WTC11 (cell line): ENCODE data around the gene SPOCK1. TPM values are rescaled to one million over a fixed set of nuclear protein-coding genes. Genes with fewer than 3 reads are reported as not detected.

ENCODE experiments used
- ATAC-seq: fragments of 200-7000 bp; cut with Tn5 transposase; 2 replicates; pipeline ENCODE4 v1.10.0; 2021; ENCODE audit warnings: mild to moderate bottlenecking, moderate library complexity
- CTCF ChIA-PET: fragments of 300-600 bp; sonication (Branson Sonifier 250); formaldehyde crosslinking; loops from one replicate; lab custom pipeline; 2021; ENCODE audit warnings: antibody characterized with exemption; lab: Charles Lee
- POLR2A ChIA-PET: fragments of 350-600 bp; sonication (Branson Sonifier 250); formaldehyde crosslinking; loops from one replicate; lab custom pipeline; 2021; ENCODE audit warnings: antibody characterized with exemption; lab: Charles Lee
- DNase-seq: peaks from one replicate; pipeline ENCODE4 v3.0.0; 2021; ENCODE audit warnings: low spot score
- H3K27ac Mint-ChIP-seq: 2 replicates; pipeline ENCODE4 v1.8.0; 2021; ENCODE audit warnings: mixed read lengths
- H3K27me3 Mint-ChIP-seq: 2 replicates; pipeline ENCODE4 v1.8.0; 2021; ENCODE audit warnings: low read depth, mild to moderate bottlenecking, moderate library complexity, mixed read lengths
- H3K36me3 Mint-ChIP-seq: 2 replicates; pipeline ENCODE4 v1.8.0; 2021; ENCODE audit warnings: mixed read lengths
- H3K4me1 Mint-ChIP-seq: 2 replicates; pipeline ENCODE4 v1.8.0; 2022; ENCODE audit warnings: mixed read lengths
- H3K4me3 Mint-ChIP-seq: 2 replicates; pipeline ENCODE4 v1.8.0; 2021; ENCODE audit warnings: mild to moderate bottlenecking, moderate library complexity, mixed read lengths
- H3K9me3 Mint-ChIP-seq: 2 replicates; pipeline ENCODE4 v1.8.0; 2021; ENCODE audit warnings: mixed read lengths
- CREM ChIP-seq: sonication (generic); formaldehyde crosslinking; IDR thresholded peaks from 2 replicates; pipeline ENCODE4 v1.8.1; 2022; ENCODE audit warnings: mild to moderate bottlenecking, missing genetic modification reagents, moderate library complexity
- IRF2 ChIP-seq: sonication (generic); formaldehyde crosslinking; IDR thresholded peaks from 2 replicates; pipeline ENCODE4 v1.8.0; 2022; ENCODE audit warnings: low read depth, missing genetic modification reagents, borderline replicate concordance
- MXD4 ChIP-seq: fragments of 250-450 bp; sonication (Bioruptor Pico); IDR thresholded peaks from 2 replicates; pipeline ENCODE4 v1.8.0; 2021; ENCODE audit warnings: mild to moderate bottlenecking, moderate library complexity, borderline replicate concordance
- OVOL2 ChIP-seq: fragments of 250-450 bp; sonication (Bioruptor Pico); IDR thresholded peaks from 2 replicates; pipeline ENCODE4 v1.9.0; 2021; ENCODE audit warnings: mild to moderate bottlenecking, borderline replicate concordance
- RELA ChIP-seq: sonication (generic); formaldehyde crosslinking; IDR thresholded peaks from 2 replicates; pipeline ENCODE4 v1.8.1; 2022; ENCODE audit warnings: missing genetic modification reagents, mild to moderate bottlenecking, borderline replicate concordance
- SP1 ChIP-seq: sonication (generic); formaldehyde crosslinking; conservative IDR thresholded peaks from 2 replicates; pipeline ENCODE4 v1.8.1; 2022; ENCODE audit warnings: missing genetic modification reagents
- ZNF317 ChIP-seq: sonication (generic); formaldehyde crosslinking; IDR thresholded peaks from 2 replicates; pipeline ENCODE4 v1.8.1; 2023; ENCODE audit warnings: low read depth, mild to moderate bottlenecking, moderate library complexity, missing genetic modification reagents, borderline replicate concordance
- ZNF423 ChIP-seq: fragments of 250-450 bp; sonication (Bioruptor Pico); IDR thresholded peaks from 2 replicates; pipeline ENCODE4 v2.1.2; 2022; ENCODE audit warnings: mild to moderate bottlenecking, moderate library complexity
- total RNA-seq: library from RNA; stranded (reverse); gene quantifications from 3 replicates; pipeline ENCODE4 v1.2.3, GENCODE V29; 2021
- TF ChIP-seq, protein P1 (sequence below): sonication (generic); formaldehyde crosslinking; IDR thresholded peaks from 2 replicates; pipeline ENCODE4 v1.8.1; 2022; ENCODE audit warnings: mild to moderate bottlenecking, missing genetic modification reagents, moderate library complexity, borderline replicate concordance
- TF ChIP-seq, protein P2 (sequence below): sonication (generic); formaldehyde crosslinking; conservative IDR thresholded peaks from 2 replicates; pipeline ENCODE4 v1.8.1; 2022; ENCODE audit warnings: mild to moderate bottlenecking, missing genetic modification reagents
- TF ChIP-seq, protein P3 (sequence below): fragments of 250-450 bp; sonication (Bioruptor Pico); IDR thresholded peaks from 2 replicates; pipeline ENCODE4 v1.9.0; 2021; ENCODE audit warnings: mild to moderate bottlenecking
- TF ChIP-seq, protein P4 (sequence below): fragments of 250-450 bp; sonication (Bioruptor Pico); IDR thresholded peaks from 2 replicates; pipeline ENCODE4 v2.1.2; 2022; ENCODE audit warnings: mild to moderate bottlenecking, moderate library complexity
- TF ChIP-seq, protein P5 (sequence below): sonication (generic); formaldehyde crosslinking; IDR thresholded peaks from 2 replicates; pipeline ENCODE4 v1.8.1; 2023; ENCODE audit warnings: mild to moderate bottlenecking, missing genetic modification reagents
- TF ChIP-seq, protein P6 (sequence below): sonication (generic); formaldehyde crosslinking; IDR thresholded peaks from 2 replicates; pipeline ENCODE4 v1.8.1; 2022; ENCODE audit warnings: low read depth, mild to moderate bottlenecking, moderate library complexity, missing genetic modification reagents, borderline replicate concordance
- TF ChIP-seq, protein P7 (sequence below): sonication (generic); formaldehyde crosslinking; IDR thresholded peaks from 2 replicates; pipeline ENCODE4 v1.8.1; 2023; ENCODE audit warnings: mild to moderate bottlenecking, missing genetic modification reagents, borderline replicate concordance
- TF ChIP-seq, protein P8 (sequence below): fragments of 250-450 bp; sonication (Bioruptor Pico); IDR thresholded peaks from 2 replicates; pipeline ENCODE4 v1.9.0; 2021; ENCODE audit warnings: mild to moderate bottlenecking, borderline replicate concordance

SPOCK1 gene
- total RNA-seq, 1 experiment from 2014 or later: 15.2 TPM

DNA sequence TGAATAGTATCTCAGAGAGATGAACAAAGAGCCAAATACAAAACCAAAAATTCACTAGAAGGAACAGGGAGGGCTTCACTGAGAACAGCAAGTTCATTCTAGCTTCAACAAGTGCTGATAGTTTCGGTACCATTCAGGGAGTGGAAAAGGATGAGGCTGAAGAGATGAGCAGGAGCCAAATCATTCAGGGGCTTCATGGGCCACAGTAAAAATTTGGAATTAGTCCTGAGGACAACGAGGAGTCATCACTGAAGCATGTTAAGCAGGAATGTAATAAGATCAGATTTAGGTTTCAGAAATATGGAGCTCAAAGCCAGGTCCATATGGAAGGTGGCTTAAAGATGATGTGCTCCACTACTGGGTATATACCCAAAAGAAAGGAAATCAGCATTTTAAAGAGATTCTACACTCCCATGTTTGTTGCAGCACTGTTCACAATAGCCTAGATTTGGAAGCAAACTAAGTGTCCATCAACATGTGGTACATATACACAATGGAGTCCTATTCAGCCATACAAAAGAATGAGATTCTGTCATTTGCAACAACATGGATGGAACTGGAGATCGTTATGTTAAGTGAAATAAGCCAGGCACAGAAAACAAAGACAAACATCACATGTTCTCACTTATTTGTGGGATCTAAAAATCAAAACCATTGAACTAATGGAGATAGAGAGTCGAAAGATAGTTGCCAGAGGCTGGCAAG is 36.2 kb downstream of the SPOCK1 start:
- DNase-seq (no peak), ATAC-seq (no peak)
- Mint-ChIP-seq H3K4me1 (peaks cover 8% of the 10 kb centered on the region), H3K9me3 (no peaks in the 10 kb centered on the region), H3K36me3 (no peaks in the 10 kb centered on the region), H3K27me3 (peaks cover 4% of the 10 kb centered on the region), H3K4me3 (no peak overlapping the region), H3K27ac (no peak overlapping the region)
- ChIA-PET POLR2A (no interaction called here), CTCF (interaction anchor here (1.0 to 1.3 kb wide), 3 partner anchors 15 to 143 kb away, joined by 3 to 8 read pairs (median 6); no protein-coding TSS in a partner anchor)
- TF ChIP-seq MXD4 (no peak), OVOL2 (no peak), ZNF317 (CRISPR knock-in tag) (no peak), SP1 (CRISPR knock-in tag) (no peak), RELA (CRISPR knock-in tag) (no peak), ZNF423 (CRISPR knock-in tag) (no peak), CREM (CRISPR knock-in tag) (no peak), IRF2 (CRISPR knock-in tag) (no peak)
- TF ChIP-seq, protein P1, sequence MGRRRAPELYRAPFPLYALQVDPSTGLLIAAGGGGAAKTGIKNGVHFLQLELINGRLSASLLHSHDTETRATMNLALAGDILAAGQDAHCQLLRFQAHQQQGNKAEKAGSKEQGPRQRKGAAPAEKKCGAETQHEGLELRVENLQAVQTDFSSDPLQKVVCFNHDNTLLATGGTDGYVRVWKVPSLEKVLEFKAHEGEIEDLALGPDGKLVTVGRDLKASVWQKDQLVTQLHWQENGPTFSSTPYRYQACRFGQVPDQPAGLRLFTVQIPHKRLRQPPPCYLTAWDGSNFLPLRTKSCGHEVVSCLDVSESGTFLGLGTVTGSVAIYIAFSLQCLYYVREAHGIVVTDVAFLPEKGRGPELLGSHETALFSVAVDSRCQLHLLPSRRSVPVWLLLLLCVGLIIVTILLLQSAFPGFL (CRISPR knock-in tag): no peak
- TF ChIP-seq, protein P2, sequence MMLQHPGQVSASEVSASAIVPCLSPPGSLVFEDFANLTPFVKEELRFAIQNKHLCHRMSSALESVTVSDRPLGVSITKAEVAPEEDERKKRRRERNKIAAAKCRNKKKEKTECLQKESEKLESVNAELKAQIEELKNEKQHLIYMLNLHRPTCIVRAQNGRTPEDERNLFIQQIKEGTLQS: no peak
- TF ChIP-seq, protein P3, sequence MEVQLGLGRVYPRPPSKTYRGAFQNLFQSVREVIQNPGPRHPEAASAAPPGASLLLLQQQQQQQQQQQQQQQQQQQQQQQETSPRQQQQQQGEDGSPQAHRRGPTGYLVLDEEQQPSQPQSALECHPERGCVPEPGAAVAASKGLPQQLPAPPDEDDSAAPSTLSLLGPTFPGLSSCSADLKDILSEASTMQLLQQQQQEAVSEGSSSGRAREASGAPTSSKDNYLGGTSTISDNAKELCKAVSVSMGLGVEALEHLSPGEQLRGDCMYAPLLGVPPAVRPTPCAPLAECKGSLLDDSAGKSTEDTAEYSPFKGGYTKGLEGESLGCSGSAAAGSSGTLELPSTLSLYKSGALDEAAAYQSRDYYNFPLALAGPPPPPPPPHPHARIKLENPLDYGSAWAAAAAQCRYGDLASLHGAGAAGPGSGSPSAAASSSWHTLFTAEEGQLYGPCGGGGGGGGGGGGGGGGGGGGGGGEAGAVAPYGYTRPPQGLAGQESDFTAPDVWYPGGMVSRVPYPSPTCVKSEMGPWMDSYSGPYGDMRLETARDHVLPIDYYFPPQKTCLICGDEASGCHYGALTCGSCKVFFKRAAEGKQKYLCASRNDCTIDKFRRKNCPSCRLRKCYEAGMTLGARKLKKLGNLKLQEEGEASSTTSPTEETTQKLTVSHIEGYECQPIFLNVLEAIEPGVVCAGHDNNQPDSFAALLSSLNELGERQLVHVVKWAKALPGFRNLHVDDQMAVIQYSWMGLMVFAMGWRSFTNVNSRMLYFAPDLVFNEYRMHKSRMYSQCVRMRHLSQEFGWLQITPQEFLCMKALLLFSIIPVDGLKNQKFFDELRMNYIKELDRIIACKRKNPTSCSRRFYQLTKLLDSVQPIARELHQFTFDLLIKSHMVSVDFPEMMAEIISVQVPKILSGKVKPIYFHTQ (CRISPR knock-in tag): no peak
- TF ChIP-seq, protein P4, sequence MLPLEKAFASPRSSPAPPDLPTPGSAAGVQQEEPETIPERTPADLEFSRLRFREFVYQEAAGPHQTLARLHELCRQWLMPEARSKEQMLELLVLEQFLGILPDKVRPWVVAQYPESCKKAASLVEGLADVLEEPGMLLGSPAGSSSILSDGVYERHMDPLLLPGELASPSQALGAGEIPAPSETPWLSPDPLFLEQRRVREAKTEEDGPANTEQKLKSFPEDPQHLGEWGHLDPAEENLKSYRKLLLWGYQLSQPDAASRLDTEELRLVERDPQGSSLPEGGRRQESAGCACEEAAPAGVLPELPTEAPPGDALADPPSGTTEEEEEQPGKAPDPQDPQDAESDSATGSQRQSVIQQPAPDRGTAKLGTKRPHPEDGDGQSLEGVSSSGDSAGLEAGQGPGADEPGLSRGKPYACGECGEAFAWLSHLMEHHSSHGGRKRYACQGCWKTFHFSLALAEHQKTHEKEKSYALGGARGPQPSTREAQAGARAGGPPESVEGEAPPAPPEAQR (CRISPR knock-in tag): no peak
- TF ChIP-seq, protein P5, sequence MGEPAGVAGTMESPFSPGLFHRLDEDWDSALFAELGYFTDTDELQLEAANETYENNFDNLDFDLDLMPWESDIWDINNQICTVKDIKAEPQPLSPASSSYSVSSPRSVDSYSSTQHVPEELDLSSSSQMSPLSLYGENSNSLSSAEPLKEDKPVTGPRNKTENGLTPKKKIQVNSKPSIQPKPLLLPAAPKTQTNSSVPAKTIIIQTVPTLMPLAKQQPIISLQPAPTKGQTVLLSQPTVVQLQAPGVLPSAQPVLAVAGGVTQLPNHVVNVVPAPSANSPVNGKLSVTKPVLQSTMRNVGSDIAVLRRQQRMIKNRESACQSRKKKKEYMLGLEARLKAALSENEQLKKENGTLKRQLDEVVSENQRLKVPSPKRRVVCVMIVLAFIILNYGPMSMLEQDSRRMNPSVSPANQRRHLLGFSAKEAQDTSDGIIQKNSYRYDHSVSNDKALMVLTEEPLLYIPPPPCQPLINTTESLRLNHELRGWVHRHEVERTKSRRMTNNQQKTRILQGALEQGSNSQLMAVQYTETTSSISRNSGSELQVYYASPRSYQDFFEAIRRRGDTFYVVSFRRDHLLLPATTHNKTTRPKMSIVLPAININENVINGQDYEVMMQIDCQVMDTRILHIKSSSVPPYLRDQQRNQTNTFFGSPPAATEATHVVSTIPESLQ (CRISPR knock-in tag): no peak
- TF ChIP-seq, protein P6, sequence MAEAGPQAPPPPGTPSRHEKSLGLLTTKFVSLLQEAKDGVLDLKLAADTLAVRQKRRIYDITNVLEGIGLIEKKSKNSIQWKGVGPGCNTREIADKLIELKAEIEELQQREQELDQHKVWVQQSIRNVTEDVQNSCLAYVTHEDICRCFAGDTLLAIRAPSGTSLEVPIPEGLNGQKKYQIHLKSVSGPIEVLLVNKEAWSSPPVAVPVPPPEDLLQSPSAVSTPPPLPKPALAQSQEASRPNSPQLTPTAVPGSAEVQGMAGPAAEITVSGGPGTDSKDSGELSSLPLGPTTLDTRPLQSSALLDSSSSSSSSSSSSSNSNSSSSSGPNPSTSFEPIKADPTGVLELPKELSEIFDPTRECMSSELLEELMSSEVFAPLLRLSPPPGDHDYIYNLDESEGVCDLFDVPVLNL: no peak
- TF ChIP-seq, protein P7, sequence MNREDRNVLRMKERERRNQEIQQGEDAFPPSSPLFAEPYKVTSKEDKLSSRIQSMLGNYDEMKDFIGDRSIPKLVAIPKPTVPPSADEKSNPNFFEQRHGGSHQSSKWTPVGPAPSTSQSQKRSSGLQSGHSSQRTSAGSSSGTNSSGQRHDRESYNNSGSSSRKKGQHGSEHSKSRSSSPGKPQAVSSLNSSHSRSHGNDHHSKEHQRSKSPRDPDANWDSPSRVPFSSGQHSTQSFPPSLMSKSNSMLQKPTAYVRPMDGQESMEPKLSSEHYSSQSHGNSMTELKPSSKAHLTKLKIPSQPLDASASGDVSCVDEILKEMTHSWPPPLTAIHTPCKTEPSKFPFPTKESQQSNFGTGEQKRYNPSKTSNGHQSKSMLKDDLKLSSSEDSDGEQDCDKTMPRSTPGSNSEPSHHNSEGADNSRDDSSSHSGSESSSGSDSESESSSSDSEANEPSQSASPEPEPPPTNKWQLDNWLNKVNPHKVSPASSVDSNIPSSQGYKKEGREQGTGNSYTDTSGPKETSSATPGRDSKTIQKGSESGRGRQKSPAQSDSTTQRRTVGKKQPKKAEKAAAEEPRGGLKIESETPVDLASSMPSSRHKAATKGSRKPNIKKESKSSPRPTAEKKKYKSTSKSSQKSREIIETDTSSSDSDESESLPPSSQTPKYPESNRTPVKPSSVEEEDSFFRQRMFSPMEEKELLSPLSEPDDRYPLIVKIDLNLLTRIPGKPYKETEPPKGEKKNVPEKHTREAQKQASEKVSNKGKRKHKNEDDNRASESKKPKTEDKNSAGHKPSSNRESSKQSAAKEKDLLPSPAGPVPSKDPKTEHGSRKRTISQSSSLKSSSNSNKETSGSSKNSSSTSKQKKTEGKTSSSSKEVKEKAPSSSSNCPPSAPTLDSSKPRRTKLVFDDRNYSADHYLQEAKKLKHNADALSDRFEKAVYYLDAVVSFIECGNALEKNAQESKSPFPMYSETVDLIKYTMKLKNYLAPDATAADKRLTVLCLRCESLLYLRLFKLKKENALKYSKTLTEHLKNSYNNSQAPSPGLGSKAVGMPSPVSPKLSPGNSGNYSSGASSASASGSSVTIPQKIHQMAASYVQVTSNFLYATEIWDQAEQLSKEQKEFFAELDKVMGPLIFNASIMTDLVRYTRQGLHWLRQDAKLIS (CRISPR knock-in tag): no peak
- TF ChIP-seq, protein P8, sequence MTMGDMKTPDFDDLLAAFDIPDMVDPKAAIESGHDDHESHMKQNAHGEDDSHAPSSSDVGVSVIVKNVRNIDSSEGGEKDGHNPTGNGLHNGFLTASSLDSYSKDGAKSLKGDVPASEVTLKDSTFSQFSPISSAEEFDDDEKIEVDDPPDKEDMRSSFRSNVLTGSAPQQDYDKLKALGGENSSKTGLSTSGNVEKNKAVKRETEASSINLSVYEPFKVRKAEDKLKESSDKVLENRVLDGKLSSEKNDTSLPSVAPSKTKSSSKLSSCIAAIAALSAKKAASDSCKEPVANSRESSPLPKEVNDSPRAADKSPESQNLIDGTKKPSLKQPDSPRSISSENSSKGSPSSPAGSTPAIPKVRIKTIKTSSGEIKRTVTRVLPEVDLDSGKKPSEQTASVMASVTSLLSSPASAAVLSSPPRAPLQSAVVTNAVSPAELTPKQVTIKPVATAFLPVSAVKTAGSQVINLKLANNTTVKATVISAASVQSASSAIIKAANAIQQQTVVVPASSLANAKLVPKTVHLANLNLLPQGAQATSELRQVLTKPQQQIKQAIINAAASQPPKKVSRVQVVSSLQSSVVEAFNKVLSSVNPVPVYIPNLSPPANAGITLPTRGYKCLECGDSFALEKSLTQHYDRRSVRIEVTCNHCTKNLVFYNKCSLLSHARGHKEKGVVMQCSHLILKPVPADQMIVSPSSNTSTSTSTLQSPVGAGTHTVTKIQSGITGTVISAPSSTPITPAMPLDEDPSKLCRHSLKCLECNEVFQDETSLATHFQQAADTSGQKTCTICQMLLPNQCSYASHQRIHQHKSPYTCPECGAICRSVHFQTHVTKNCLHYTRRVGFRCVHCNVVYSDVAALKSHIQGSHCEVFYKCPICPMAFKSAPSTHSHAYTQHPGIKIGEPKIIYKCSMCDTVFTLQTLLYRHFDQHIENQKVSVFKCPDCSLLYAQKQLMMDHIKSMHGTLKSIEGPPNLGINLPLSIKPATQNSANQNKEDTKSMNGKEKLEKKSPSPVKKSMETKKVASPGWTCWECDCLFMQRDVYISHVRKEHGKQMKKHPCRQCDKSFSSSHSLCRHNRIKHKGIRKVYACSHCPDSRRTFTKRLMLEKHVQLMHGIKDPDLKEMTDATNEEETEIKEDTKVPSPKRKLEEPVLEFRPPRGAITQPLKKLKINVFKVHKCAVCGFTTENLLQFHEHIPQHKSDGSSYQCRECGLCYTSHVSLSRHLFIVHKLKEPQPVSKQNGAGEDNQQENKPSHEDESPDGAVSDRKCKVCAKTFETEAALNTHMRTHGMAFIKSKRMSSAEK: no peak
